Epithelial cell of proximal tubule (primary cell): ENCODE data around the gene BRPF1. TPM values are rescaled to one million over a fixed set of nuclear protein-coding genes. Genes with fewer than 3 reads are reported as not detected.

Experiments
- DNase-seq: peaks from one replicate; pipeline ENCODE4 v3.0.0-alpha.2; 2011; ENCODE audit warnings: low read depth
- H3K4me3 ChIP-seq: 2 replicates; pipeline ENCODE4 v1.5.1; 2011; ENCODE audit warnings: low read depth, mild to moderate bottlenecking, low read length
- total RNA-seq: library from RNA; depleted of rRNA; stranded (reverse); fragments of >200 nt; gene quantifications from 2 replicates; pipeline ENCODE4 v1.2.3, GENCODE V29; 2015
- TF ChIP-seq, protein P1 (sequence below): conservative IDR thresholded peaks from 2 replicates; pipeline ENCODE4 v1.5.1; 2012; ENCODE audit warnings: low read depth, mild to moderate bottlenecking, low read length

BRPF1 gene
- total RNA-seq, 1 donor from 2014 or later = 15.7 TPM

DNA sequence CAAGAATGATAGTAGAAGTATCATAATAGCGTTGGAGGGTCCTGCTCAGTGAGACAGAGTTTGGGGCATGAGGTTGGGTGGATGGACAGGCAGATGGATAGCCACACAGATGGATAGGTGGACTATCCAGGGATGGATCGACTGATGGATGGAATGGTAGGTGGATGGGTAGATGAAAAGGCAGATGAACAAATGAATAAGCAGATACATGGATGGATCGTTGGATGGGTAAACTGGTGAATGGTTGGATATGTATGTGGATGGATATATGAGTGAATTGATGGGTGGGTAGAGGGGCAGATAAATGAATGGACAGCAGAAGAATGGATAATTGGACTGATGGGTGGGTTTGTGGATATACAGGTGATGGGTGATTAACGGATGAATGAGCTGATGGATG is 18.4 kb upstream of the BRPF1 start:
- TF ChIP-seq, protein P1, sequence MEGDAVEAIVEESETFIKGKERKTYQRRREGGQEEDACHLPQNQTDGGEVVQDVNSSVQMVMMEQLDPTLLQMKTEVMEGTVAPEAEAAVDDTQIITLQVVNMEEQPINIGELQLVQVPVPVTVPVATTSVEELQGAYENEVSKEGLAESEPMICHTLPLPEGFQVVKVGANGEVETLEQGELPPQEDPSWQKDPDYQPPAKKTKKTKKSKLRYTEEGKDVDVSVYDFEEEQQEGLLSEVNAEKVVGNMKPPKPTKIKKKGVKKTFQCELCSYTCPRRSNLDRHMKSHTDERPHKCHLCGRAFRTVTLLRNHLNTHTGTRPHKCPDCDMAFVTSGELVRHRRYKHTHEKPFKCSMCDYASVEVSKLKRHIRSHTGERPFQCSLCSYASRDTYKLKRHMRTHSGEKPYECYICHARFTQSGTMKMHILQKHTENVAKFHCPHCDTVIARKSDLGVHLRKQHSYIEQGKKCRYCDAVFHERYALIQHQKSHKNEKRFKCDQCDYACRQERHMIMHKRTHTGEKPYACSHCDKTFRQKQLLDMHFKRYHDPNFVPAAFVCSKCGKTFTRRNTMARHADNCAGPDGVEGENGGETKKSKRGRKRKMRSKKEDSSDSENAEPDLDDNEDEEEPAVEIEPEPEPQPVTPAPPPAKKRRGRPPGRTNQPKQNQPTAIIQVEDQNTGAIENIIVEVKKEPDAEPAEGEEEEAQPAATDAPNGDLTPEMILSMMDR = no peak
- no peak overlapping the region for H3K4me3 ChIP-seq
- no peak for DNase-seq

DNA sequence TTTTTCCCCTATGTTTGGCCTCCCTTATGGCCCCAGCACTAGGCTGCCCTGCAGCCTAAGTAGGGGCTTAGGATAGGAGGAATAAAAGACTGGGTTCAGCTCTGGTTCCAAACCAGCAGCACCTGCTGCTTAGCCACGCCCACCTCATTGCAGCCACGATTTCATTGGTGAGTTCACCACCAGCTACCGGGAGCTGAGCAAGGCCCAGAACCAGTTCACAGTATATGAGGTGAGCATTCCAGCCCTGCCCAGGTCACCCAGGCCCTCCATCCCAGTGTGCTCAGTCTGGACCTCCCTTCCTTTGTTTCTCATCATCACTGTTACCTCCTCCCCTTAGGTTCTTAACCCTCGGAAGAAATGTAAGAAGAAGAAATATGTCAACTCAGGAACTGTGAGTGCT is 16.4 kb upstream of the BRPF1 start:
- DNase-seq = no peak
- TF ChIP-seq, protein P1 = no peak
- no peak overlapping the region for H3K4me3 ChIP-seq

DNA sequence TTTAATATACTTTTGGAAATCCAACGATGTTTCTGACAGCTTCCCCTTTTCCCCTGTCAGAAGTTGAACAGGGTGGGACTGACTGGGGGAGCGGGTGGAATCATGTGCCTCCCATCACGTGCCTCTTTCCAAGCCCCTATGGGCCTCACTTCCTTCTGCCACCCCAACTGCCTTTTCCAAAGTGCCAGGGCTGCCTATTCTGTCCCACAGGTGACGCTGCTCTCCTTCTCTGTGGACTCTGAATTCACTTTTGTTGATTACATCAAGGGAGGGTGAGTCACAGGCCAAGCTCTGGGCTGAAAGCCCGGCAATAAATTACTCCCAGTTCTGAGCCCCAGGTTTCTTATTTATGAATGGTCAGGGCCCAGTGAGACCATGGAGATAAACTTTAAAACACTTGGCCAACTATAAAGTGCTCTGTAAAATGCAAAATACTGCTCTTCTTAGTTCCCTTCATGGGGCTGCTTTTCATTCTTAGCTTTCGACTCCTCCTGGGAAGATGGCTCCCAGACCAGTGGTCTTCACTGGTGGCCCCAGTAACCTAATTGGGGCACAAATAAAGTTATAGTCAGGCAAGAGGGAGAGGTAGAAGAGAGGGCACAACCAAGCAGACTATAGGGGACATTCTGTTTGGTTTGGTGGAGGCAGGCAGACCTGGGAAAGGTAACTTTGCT is 15.6 kb upstream of the BRPF1 start:
- DNase-seq = peak; percentile 59
- TF ChIP-seq, protein P1 = peak; percentile 92

DNA sequence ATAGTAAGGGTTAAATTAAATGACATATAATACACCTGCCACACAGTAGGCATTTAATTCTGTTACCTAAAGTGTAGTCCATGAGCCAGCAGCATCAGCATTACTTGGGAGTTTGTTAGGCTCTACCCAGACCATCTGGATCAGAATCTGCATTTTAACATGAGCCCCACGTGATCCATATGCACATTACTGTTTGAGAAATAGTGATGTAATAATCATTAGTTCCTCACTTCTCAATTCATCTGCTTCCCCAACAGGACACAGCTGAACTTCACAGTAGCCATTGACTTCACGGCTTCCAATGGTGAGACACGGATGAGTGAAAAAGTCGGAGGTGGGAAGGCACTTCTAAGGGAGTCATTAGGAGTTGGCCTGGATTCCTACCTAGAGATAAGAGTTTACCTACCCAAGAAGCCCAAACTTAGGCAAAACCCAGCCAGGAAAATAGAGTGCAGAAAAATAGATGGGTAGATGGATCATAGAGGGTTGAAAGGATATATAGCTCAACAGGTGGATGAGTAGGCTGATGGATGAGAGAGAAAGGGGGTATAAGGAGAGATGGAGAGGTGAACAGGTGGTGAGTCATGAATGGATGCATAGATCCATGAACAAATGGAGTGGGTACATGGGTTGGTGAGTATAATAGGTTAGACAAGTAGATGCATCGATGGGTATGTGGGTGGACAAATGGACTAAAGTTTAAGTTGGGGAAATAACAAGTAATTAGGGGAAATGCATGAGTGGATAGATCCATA is 14.6 kb upstream of the BRPF1 start:
- H3K4me3 ChIP-seq = no peak overlapping the region
- TF ChIP-seq, protein P1 = no peak
- no peak for DNase-seq

More for the DNA sequence above, 15.6 kb upstream of the BRPF1 start:
- no peak overlapping the region for H3K4me3 ChIP-seq

DNA sequence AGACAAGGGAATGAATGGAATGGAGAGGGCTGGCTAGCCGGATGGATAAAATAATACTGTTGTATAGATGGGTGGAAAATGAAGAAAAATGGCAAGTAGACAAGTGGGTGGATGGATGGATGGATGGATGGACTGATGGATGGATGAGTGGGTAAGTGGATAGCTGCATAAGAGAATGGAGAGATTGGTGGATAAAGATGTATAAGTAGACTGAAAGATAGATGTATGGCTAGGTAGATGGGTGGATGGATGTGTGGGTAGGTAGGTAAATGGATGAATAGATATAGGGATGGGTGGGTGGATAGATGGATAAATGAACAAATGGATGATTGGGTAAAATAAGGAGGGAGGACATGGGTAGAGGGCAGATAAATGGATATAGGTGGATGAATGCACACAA is 14.0 kb upstream of the BRPF1 start:
- H3K4me3 ChIP-seq = no peak overlapping the region
- TF ChIP-seq, protein P1 = no peak
- no peak for DNase-seq

DNA sequence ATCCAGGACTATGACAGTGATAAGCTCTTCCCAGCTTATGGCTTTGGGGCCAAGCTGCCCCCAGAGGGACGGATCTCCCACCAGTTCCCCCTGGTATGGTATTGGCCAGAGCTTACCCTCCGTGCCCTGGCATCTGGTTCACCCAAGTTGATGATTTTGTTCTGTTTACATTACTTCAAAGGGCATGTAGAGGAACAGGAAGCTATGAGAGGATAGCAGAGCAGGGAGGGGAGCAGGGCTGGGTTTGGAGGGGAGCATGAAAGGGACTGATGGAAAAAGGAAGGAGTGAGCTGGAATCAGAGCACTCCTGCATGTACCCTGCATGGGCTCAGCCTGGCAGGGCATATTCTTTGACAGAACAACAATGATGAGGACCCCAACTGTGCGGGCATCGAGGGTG is 13.4 kb upstream of the BRPF1 start:
- no peak overlapping the region for H3K4me3 ChIP-seq
- TF ChIP-seq, protein P1 = no peak
- no peak for DNase-seq
